ENCODE data around the gene UROC1.

GRCh38 chr3:126494970-126495230 lies 22.7 kb downstream of the UROC1 start:
- TF ChIP-seq EP300 (IDR thresholded peaks at IDR 0.05; ENCODE audit: borderline replicate concordance in 1 of 2, low read depth in 1 of 2, low read length in 1 of 2) (no peak), TAF1 (IDR thresholded peaks at IDR 0.05; ENCODE audit: borderline replicate concordance, low read depth, low read length) (no peak), PBX3 (IDR thresholded peaks at IDR 0.05) (no peak), MXI1 (IDR thresholded peaks at IDR 0.05; ENCODE audit: low read depth, low read length) (no peak), GATA2 (CRISPR knock-in tag; IDR thresholded peaks at IDR 0.05) (no peak), ZBTB33 (IDR thresholded peaks at IDR 0.05; ENCODE audit: borderline replicate concordance, low read depth) (no peak), RFX5 (IDR thresholded peaks at IDR 0.05; ENCODE audit: low read length) (no peak)
- TF ChIP-seq, protein P1, sequence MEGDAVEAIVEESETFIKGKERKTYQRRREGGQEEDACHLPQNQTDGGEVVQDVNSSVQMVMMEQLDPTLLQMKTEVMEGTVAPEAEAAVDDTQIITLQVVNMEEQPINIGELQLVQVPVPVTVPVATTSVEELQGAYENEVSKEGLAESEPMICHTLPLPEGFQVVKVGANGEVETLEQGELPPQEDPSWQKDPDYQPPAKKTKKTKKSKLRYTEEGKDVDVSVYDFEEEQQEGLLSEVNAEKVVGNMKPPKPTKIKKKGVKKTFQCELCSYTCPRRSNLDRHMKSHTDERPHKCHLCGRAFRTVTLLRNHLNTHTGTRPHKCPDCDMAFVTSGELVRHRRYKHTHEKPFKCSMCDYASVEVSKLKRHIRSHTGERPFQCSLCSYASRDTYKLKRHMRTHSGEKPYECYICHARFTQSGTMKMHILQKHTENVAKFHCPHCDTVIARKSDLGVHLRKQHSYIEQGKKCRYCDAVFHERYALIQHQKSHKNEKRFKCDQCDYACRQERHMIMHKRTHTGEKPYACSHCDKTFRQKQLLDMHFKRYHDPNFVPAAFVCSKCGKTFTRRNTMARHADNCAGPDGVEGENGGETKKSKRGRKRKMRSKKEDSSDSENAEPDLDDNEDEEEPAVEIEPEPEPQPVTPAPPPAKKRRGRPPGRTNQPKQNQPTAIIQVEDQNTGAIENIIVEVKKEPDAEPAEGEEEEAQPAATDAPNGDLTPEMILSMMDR (IDR thresholded peaks at IDR 0.05), result no peak
